Measurements from ENCODE around the gene TMEM178A.

Gene TMEM178A

DNA sequence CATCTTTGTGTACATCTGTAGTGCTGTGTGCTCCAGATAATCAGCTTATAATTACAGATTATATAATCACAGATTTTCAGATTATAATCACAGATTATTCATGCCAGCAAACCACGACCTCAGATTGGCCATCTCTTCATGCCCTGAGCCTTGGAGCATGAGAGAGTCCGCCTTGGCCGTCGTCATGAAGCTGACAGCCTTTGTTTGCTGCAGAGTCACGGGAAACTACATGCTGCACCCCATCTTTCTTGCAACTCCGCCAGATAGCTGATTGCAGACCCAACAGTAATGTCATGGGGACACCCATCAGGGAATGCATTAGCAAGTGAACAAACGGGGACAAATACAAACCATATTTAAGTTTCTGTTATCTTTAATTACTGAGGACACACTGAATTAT, 7.3 kb downstream of the TMEM178A start:
- in situ Hi-C loops (cut with HindIII; ENCODE audit: low sequenced_read_pairs) = no loop called here

DNA sequence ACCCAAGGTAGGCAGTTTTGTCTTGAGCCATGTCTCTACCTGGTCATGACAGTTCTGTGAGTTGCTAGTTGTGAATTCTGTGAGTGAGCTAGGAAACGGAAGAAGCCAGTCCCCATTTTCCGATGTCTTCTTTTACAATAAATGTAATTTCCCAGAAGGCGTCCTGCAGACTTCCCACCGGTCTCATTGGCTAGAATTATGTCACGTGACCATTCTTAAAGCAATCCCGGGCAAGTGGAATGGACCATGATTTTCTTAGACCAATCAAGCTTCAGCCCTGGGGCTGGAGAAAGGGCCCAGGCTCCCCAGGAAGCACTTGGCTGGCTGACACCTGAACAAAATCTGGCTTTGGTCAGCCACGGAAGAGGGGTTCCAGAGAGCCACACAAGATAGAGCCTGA, 10.6 kb downstream of the TMEM178A start:
- in situ Hi-C loops (cut with HindIII; ENCODE audit: low sequenced_read_pairs) = no loop called here

DNA sequence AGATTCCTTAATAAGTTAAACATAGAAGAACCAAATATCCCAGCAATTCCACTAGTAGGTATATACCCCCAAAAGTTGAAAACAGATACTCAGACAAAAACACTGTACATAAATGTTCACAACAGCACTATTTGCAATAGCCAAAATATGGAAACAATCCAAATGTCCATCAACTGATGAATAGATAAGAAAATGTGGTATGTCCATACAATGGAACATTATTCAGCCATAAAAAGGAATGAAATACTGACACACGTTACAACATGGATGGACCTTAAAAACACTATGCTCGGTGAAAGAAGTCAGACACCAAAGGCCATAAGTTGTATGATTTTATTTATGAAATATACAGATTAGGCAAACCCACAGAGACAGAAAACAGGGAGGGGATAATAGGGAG, 12.5 kb downstream of the TMEM178A start:
- in situ Hi-C loops (cut with HindIII; ENCODE audit: low sequenced_read_pairs) = no loop called here

DNA sequence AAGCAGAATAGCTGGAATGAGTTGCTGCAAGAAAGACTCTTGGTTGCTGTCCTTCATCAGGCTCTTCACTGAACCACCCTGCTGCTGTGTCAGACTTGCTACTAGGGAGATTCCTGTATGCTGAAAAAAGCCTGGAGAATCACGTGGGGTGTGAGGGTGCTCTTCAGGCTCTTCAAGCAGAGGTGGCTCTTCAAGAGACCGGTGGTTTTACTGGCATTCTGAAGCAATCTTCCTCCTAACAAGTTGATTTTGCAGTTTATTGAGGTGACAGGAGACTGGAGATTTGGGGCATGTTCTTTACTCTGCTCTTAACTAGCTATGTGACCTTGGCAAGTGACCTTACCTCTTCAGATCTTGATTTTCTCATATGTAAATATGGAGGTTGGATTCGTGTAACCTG, 14.1 kb downstream of the TMEM178A start:
- in situ Hi-C loops (cut with HindIII; ENCODE audit: low sequenced_read_pairs) = no loop called here

DNA sequence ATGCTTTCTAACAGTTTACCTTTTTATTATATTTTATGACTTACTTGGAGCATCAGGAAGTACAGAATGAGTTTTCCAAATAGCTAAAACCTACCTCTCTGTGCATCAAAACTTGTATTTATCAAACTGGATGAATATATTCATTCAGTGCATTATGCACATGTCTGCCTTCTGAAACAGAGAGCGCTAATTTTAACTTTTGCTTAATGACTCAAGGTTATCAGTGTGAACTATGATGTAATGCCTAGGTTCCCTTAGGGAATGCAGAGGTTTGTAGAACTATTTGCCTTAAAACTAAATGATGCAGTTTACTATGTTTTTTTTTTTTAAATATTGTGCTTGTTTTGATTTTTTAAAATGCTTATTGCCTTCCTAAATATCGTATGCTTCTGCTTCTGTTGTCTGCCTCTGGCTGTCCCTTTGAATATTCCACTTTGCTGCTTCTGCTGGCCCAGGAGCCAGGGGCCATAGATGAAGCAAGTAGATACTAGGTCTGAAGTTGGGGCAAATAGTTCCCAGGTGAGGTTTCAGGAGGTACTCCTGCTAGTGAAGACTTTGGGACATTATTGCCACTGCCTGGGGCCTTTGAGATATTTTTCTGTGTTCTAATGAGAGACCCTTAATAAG, 16.5 kb downstream of the TMEM178A start:
- in situ Hi-C loops (cut with HindIII; ENCODE audit: low sequenced_read_pairs) = no loop called here

DNA sequence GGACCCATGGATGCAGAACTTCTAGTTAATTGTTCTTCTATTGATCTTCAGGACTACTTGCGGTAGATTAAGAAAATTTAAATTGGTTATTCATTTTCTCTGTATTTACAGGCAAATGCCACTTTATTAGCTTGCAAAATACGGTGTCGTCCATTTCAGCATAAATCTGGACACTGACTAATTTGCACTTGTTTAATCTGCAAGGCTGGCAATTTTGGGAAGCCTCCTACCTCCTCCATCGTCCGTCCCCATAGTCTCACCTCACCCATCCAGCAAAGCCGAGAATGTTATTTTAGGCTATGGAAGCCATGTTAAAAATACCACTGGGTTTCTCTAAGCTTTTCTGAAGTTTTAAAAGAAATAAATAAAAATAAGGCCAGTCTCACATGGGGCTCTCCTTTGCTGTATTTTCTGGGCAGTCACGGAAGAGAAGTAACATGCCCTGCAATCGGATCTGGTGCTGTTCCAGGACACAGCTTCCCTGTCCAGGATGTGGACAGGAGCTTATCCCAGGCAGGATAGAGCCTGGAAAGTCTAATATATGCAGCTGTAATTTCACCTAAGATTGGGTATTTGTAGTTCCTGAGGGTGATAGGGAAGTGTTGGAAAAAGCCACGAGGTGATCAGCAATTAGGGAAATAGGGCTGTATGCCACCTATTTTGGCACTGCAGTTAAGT, 17.4 kb downstream of the TMEM178A start:
- in situ Hi-C loops (cut with HindIII; ENCODE audit: low sequenced_read_pairs) = no loop called here

DNA sequence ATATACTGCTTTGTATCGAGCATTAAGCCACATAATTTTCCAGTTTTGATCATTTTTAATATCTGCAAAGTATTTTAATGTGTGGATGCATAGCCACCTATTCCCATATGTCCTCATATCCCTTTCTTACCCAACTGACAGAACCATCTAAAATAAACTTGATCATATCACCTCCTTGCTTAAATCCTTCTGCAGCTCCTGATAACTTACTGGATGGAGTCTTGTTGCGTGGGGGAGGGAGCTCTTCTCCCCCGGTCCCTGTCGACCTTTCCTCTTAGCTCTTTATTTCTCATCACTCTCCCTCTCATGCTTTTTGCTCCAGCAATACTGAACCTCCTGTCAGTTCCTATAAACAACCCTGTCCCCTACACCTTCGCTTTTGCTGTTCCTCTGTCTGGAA, 18.7 kb downstream of the TMEM178A start:
- in situ Hi-C loops (cut with HindIII; ENCODE audit: low sequenced_read_pairs) = no loop called here

DNA sequence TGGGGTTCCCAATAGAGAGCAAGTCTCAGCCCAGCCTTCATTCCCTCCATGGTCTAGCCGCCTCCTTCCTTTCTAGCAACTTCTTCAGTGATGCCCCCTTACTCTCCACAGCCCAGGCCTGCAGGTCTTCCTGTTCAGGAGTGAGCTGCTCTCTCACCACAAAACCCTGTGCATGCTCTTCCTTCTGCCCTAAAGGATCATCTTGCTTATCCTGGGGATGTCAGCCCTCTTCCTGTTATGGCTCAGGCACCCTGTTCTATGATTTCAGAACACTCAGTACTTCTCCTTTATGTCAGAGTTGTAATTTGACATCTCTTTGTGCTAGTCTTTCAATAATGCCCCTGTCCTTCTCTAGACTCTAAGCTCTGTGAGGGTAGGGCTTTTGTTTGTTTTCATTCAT, 19.4 kb downstream of the TMEM178A start:
- in situ Hi-C loops (cut with HindIII; ENCODE audit: low sequenced_read_pairs) = no loop called here

DNA sequence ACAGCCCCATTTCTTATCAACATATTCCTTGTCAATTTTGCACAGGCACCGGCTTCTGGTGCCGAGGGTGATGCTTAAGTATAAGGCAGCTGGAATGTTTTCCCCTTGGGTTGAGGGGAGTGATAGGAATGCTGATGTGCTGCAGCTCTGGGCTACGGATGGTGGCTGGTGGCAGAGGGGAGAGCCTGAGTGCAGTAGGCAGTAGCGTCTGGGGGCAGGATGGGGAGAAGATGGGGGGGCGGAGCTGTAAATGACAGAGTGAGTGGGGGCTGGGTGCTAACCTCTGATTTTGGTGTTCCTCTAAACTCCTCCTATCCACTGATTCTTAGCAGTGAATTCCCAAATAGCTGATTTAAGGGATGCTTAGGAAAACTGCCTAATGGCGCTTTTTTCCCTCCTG, 20.7 kb downstream of the TMEM178A start:
- in situ Hi-C loops (cut with HindIII; ENCODE audit: low sequenced_read_pairs) = no loop called here

DNA sequence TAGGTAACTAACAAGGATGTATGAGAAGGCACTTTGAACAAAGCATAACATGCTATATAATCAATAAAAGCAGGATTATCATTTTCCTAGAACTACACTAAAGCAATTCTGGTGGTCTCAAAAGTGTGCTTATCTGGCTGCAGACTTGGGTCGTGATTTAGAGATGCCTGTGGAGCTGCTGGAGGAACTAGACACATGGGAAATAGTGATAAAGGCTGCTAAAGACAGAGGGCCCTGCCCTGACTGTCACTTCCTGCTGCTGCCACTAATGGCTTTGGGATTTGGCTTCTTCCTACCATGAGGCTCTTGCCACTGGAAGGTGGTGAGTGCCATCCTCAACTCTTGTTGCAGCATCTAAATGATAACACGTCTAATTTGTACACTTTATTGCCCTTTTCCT, 22.5 kb downstream of the TMEM178A start:
- in situ Hi-C loops (cut with HindIII; ENCODE audit: low sequenced_read_pairs) = no loop called here

DNA sequence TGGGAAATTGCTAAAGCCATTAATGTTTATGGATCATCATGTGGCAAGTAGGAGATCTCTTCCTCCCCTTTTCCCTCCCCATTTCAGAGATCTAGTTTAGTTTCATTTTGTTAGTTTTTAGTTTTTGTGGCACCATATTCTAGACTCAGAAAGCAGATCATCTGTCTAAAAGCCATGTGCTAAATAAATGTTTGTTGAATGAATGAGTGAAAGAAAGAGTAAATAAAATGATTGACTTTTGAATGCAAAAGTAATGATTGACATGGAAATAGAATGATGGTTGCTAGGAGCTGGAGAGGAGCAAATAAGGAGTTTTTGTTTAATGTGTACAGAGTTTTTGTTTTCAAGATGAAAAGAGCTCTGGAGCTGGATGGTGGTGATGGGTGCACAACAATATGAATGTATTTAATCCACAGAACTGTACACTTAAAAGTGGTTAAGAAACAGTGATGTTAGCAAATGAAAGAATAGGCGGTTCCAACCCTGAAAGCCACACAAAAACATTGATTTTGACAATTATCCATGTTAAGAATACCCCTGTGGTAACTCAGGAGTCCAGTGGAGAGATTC, 23.6 kb downstream of the TMEM178A start:
- in situ Hi-C loops (cut with HindIII; ENCODE audit: low sequenced_read_pairs) = no loop called here

DNA sequence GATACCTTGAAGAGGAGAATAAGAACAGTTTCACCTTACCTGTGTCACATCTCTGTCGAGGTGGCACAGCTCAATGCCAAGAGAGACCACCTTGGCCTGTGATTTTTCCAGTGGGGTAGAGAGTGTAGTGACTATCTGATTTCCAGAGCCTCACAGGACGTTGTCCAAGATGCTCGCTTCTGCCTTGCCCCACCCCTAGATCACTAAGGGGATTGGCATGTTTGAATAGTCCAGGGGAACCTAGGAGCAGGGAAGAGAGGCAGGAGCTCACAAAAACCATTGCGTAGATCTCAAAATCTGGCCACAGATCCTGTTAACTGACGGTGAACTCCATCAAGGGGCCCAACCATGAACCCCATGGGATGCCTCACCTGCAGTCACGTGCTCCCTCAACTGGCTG, 24.2 kb downstream of the TMEM178A start:
- in situ Hi-C loops (cut with HindIII; ENCODE audit: low sequenced_read_pairs) = no loop called here

DNA sequence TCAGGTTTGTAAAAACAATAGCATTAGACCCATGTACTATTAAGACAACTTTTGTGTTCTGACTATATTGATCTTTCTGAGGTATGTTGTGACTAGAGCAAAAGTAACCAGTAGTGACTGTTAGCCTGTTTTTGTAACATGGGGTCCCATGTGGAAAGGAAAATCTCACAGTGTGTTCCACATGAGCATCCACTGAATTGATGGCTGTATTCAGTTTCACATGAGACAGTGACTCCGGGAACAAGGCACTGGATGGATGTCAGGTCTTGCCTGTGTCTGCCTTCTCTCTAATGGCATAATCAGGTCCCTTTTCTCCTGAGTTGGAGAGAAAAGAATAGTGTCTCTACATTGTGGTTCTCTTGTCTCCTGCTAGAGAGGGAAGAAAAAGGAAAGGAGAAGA, 27.5 kb downstream of the TMEM178A start:
- in situ Hi-C loops (cut with HindIII; ENCODE audit: low sequenced_read_pairs) = no loop called here

DNA sequence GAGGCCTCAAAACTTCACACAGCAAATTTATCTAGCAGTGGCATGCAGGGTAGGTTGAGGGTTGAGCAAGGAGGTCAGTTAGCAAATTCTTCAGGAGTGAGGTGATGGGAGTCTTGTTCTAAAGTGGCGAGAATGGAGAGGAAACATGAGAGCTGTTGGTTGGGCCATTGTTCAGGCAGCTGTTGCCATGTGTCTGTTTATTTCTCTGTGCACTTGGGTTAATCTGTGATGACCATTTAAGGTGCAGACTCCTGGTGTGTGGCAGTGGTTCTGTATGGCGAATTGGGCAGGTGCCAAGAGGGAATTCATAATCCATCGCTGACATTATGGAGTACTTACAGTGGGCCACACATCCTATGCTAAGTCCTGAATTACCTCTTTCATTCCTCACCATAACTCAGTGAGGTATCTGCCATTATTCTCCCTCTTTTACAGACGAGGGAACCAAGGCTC, 30.4 kb downstream of the TMEM178A start:
- in situ Hi-C loops (cut with HindIII; ENCODE audit: low sequenced_read_pairs) = no loop called here

DNA sequence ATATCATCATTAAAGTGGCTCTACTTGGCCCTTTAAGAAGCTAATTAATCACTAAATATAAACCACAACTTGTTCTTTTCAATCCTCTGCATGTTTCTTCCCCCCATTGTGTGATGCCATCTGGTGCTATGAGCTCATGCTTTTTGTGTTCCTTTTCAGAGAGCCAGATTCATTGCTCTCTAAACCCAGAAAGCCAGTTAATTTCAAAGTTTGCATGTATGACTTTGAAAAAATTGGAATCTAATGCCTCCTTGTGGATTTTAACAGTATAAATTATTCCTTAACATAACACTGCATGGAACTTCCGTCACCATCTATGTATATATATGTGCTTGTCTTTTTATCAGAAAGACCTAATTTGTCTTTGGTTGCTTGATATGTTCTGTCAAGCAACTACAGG, 31.1 kb downstream of the TMEM178A start:
- in situ Hi-C loops (cut with HindIII; ENCODE audit: low sequenced_read_pairs) = no loop called here

DNA sequence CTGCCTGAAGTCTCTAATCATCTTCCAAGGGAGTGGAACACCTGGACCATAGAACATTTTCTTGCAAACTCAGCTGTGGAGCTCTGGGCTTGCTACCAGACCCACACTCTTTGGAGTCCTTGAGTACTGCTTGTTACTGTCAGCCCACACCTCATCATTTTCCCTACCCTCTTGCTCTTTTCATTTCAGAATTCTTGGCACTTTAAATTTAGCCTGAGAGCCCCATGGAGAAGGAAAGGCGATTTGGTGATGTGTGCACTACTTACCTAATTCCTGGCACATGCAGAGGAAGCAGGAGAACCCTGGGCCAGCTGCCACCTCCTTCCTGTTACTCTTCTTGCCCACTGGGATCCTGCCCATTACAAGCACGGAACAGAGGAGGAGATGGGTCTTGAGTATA, 31.7 kb downstream of the TMEM178A start:
- in situ Hi-C loops (cut with HindIII; ENCODE audit: low sequenced_read_pairs) = no loop called here

DNA sequence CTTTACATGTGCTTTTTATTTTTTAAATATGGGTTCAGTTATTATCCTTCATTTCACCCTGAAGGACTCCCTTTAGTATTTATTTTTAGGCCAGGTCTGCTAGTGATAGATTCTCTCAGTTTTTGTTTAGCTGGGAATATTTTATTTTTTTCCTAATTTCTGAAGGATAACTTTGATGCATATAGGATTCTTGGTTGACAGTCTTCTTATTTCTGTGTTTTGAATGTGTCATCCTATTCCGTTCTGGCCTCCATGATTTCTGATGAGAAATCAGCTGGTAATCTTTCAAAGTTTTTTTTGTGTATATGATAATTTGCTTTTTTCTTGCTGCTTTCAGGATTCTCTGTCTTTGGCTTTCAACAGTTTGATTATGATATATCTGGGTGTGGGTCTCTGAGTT, 35.4 kb downstream of the TMEM178A start:
- in situ Hi-C loops (cut with HindIII; ENCODE audit: low sequenced_read_pairs) = no loop called here

DNA sequence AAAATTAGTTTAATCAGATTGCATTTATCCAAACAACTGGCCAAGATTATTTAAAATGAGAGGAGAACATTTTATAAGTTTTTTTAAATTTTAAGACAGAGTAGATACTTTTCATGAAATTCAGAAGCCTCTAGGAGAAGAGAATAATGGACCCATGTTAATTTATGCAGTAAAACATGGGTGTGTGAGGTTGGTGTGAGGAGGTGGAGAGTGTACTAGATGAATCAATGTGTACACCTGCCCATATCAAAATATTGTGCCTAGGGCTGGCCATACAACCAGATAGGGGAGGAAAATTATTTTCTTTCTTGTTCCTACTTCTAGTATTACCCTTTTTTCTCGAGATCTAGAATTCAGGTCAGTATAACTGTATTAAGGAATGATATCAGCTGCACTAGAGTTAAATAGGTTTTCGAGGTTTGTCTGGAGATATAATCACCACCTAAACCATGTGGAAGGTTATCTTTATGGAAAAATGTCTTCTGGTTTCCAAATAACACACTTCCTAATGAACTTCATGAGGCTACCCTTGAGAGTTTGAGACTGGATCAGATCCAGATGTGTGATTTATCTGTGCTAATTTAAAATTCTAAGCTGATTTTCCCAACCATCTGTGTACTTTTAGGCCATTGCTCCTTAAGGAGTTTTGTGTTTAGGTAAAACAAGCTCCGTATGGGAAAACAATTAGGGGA, 37.6 kb downstream of the TMEM178A start:
- in situ Hi-C loops (cut with HindIII; ENCODE audit: low sequenced_read_pairs) = no loop called here

DNA sequence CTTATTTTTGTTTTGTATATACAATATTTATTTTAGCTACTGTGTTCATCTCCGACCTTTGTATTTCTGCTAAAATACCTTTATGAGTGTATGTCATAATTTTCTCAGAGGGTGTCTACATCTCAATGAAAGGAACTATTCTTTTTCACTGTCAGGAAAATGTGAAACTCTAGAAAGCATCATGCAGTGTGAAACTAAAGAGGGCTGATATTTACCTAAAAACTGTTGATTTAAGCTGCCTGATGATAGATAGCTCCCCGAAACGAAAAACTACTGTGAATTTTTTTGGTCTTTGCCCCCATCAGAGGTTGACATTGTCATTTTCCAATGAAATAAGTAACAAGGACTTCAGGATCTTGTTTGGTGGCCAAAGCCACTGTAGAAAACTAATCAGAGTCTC, 38.8 kb downstream of the TMEM178A start:
- in situ Hi-C loops (cut with HindIII; ENCODE audit: low sequenced_read_pairs) = no loop called here

DNA sequence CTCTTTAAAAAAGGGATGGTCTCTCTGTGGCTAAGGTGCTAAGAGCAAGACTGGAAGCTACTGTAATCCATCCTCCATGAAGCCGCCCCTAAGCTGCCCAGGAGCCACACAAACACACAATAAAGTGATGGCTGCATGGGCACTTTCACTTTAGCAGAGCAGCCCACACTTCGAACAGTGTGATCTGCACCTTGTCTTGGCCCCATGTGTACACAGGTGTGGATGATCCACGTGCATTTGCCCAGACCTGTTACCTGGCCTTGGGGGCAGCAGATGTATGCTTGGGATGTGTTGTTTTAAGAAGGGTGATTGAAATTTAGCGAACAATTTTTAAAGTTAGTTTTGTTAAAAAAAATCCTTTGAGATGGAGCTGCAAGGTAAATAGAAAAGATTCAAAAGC, 39.9 kb downstream of the TMEM178A start:
- in situ Hi-C loops (cut with HindIII; ENCODE audit: low sequenced_read_pairs) = no loop called here

DNA sequence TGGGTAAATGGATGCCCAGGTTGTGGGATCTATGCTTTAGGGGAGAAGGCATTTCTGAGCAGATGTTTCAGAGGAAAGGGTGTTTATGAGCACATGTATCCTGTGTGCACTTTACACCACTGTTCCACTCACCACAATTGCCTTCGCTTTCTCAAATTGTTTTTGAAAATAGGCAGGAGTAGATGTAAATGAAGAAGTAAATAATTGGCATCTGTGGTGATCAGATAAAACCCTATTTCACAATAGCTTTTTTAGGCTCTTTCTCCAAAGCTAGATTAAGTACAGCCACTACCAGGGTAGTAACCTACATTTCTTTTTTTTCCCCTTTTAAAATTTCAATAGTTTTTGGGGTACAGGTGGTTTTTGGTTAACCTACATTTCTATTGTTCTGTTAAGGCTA, 40.6 kb downstream of the TMEM178A start:
- in situ Hi-C loops (cut with HindIII; ENCODE audit: low sequenced_read_pairs) = no loop called here

DNA sequence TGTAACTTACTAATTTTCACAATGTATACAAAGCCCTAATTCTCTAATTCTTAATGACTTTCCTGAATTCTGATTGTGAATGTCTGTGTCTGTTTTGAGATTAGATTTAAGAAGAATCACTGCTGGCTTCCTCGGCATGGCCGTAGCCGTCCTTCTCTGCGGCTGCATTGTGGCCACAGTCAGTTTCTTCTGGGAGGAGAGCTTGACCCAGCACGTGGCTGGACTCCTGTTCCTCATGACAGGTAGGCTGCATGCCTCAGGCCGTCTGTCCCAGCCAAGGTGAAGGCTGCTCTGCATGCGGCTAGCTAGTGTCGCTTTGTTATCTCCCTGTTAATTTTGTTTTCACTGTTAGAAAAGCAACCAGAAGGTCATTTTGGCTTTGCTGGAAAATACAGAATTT, 41.2 kb downstream of the TMEM178A start:
- in situ Hi-C loops (cut with HindIII; ENCODE audit: low sequenced_read_pairs) = no loop called here

Data from DLD1 (cell line).